Fibroblast of skin of scalp (primary cell): ENCODE data around the gene TMEM45A.
"Not testable (repeated sequence)": the region's sequence is repeated elsewhere in the genome, so short reads cannot be mapped to it uniquely, and the experiment has no call there.

ENCODE experiments used
- DNase-seq: peaks from one replicate; pipeline ENCODE4 v3.0.0-alpha.2; 2013

Gene TMEM45A

GRCh38 chr3:100486808-100487207 lies 5.6 kb upstream of the TMEM45A start:
- DNase-seq = no peak

- no peak for DNase-seq
Observed at GRCh38 chr3:100489118-100489517, 3.3 kb upstream of the TMEM45A start.

GRCh38 chr3:100496711-100497261 lies 4.4 kb downstream of the TMEM45A start:
- peak; percentile 87 for DNase-seq

GRCh38 chr3:100499651-100500050 lies 7.2 kb downstream of the TMEM45A start:
- no peak for DNase-seq

GRCh38 chr3:100500320-100500880 lies 8.0 kb downstream of the TMEM45A start:
- DNase-seq = no peak

- no peak for DNase-seq
Observed at GRCh38 chr3:100503448-100503847, 11.0 kb downstream of the TMEM45A start.

GRCh38 chr3:100506355-100506754 lies 13.9 kb downstream of the TMEM45A start:
- DNase-seq = no peak

GRCh38 chr3:100509818-100510217 lies 17.4 kb downstream of the TMEM45A start:
- not testable (repeated sequence) for DNase-seq

- DNase-seq = no peak
Observed at GRCh38 chr3:100516232-100516631, 23.8 kb downstream of the TMEM45A start.

- peak; percentile 85 for DNase-seq
Observed at GRCh38 chr3:100516838-100517237, 24.4 kb downstream of the TMEM45A start.

- DNase-seq = no peak
Observed at GRCh38 chr3:100517276-100517675, 24.9 kb downstream of the TMEM45A start.

- DNase-seq = no peak
Observed at GRCh38 chr3:100518244-100518643, 25.8 kb downstream of the TMEM45A start.

GRCh38 chr3:100518983-100519382 lies 26.6 kb downstream of the TMEM45A start:
- no peak for DNase-seq

GRCh38 chr3:100521439-100521845 lies 29.0 kb downstream of the TMEM45A start:
- no peak for DNase-seq

- no peak for DNase-seq
Observed at GRCh38 chr3:100522125-100522524, 29.7 kb downstream of the TMEM45A start.

- no peak for DNase-seq
Observed at GRCh38 chr3:100523050-100523760, 30.8 kb downstream of the TMEM45A start.

GRCh38 chr3:100525753-100526612 lies 33.6 kb downstream of the TMEM45A start:
- peak; percentile 94 for DNase-seq

GRCh38 chr3:100526613-100527346 lies 34.4 kb downstream of the TMEM45A start:
- DNase-seq = no peak

- no peak for DNase-seq
Observed at GRCh38 chr3:100527347-100527735, 34.9 kb downstream of the TMEM45A start.

- DNase-seq = no peak
Observed at GRCh38 chr3:100531093-100531492, 38.7 kb downstream of the TMEM45A start.

GRCh38 chr3:100532411-100532810 lies 40.0 kb downstream of the TMEM45A start:
- DNase-seq = no peak

- DNase-seq = peak; percentile 85
Observed at GRCh38 chr3:100533176-100533575, 40.8 kb downstream of the TMEM45A start.

- no peak for DNase-seq
Observed at GRCh38 chr3:100535610-100535943, 43.2 kb downstream of the TMEM45A start.
